SK-N-SH (cell line): ENCODE measurements around the gene MRPS35. TPM values are rescaled to one million over a fixed set of nuclear protein-coding genes. Genes with fewer than 3 reads are reported as not detected.
A peak's percentile ranks its signal among the peaks of the same experiment; 100 is the strongest.

ENCODE experiments used
- CTCF ChIA-PET: fragments of 300-600, 350-600 bp; formaldehyde crosslinking; extraction: SDS; loops from one replicate; lab custom pipeline; 2021; lab: Yijun Ruan, JAX
- POLR2A ChIA-PET: fragments of 350-600 bp; sonication (Branson Sonifier 250); formaldehyde crosslinking; extraction: SDS; loops from one replicate; lab custom pipeline; 2020; ENCODE audit warnings: antibody characterized with exemption, inconsistent platforms; lab: Yijun Ruan, JAX
- DNase-seq: peaks from one replicate; pipeline ENCODE4 v3.0.0; 2012
- H2AFZ ChIP-seq: fragments of 200-600 bp; sonication (generic); 2 replicates; pipeline ENCODE4 v1.8.1; 2016; ENCODE audit warnings: antibody characterized with exemption, mild to moderate bottlenecking, low read depth
- H3F3A ChIP-seq: fragments of 200-600 bp; sonication (generic); replicated peaks from 2 replicates; pipeline ENCODE3; 2016; ENCODE audit warnings: antibody characterized with exemption, mild to moderate bottlenecking; ENCODE audit not compliant: insufficient read depth
- H3K27ac ChIP-seq, 2 experiments: fragments of 200-500 bp in 1 of 2; fragments of 200-600 bp in 1 of 2; sonication (Bioruptor generic) in 1 of 2; sonication (generic), shearing (Covaris generic) in 1 of 2; 2 replicates each; pipeline versions ENCODE4 v1.5.1 to v1.6.1; 2014 to 2016; ENCODE audit warnings: low read depth in 2 of 2, inconsistent platforms in 1 of 2, low read length in 1 of 2, mild to moderate bottlenecking in 1 of 2, mixed read lengths in 1 of 2
- H3K27me3 ChIP-seq: fragments of 200-600 bp; sonication (generic), shearing (Covaris generic); 2 replicates; pipeline ENCODE4 v1.6.1; 2016; ENCODE audit warnings: mixed run types; ENCODE audit not compliant: insufficient read depth
- H3K36me3 ChIP-seq, 2 experiments: fragments of 200-500 bp in 1 of 2; fragments of 200-600 bp in 1 of 2; sonication (Bioruptor generic) in 1 of 2; sonication (generic) in 1 of 2; replicated peaks in 1 of 2; 2 replicates each; pipeline versions ENCODE3 to v1.5.1; 2014 to 2016; ENCODE audit warnings: low read length in 1 of 2, mild to moderate bottlenecking in 1 of 2; ENCODE audit not compliant: insufficient read depth in 2 of 2, control insufficient read depth in 1 of 2
- H3K4me1 ChIP-seq, 2 experiments: fragments of 200-500 bp in 1 of 2; fragments of 200-600 bp in 1 of 2; sonication (Bioruptor generic) in 1 of 2; sonication (generic), shearing (Covaris generic) in 1 of 2; 2 replicates each; pipeline versions ENCODE4 v1.5.1 to v1.6.1; 2014 to 2016; ENCODE audit warnings: low read depth in 1 of 2, low read length in 1 of 2, mixed run types in 1 of 2; ENCODE audit not compliant: insufficient read depth in 2 of 2, control insufficient read depth in 1 of 2
- H3K4me2 ChIP-seq: fragments of 200-600 bp; sonication (generic), shearing (Covaris generic); 2 replicates; pipeline ENCODE4 v1.6.1; 2017; ENCODE audit warnings: mixed run types
- H3K4me3 ChIP-seq, 2 experiments: fragments of 200-500 bp in 1 of 2; fragments of 200-600 bp in 1 of 2; sonication (Bioruptor generic) in 1 of 2; sonication (generic), shearing (Covaris generic) in 1 of 2; 2 replicates each; pipeline versions ENCODE4 v1.5.1 to v1.8.1; 2014 to 2016; ENCODE audit warnings: low read depth in 2 of 2, inconsistent platforms in 1 of 2, low read length in 1 of 2, mild to moderate bottlenecking in 1 of 2, mixed read lengths in 1 of 2, moderate library complexity in 1 of 2
- H3K79me2 ChIP-seq: fragments of 200-600 bp; sonication (generic); 2 replicates; pipeline ENCODE4 v1.8.1; 2017; ENCODE audit warnings: mild to moderate bottlenecking; ENCODE audit not compliant: insufficient read depth
- H3K9ac ChIP-seq: fragments of 200-600 bp; sonication (generic); 2 replicates; pipeline ENCODE4 v1.6.1; 2017; ENCODE audit warnings: mixed run types
- H3K9me2 ChIP-seq: fragments of 200-600 bp; sonication (generic); 2 replicates; pipeline ENCODE4 v1.6.1; 2017; ENCODE audit warnings: mixed run types
- H3K9me3 ChIP-seq: fragments of 200-600 bp; sonication (generic); 2 replicates; pipeline ENCODE4 v1.6.1; 2017; ENCODE audit warnings: mixed run types, mild to moderate bottlenecking, moderate library complexity
- H4K20me1 ChIP-seq: fragments of 200-600 bp; sonication (generic); 2 replicates; pipeline ENCODE4 v1.6.1; 2017; ENCODE audit warnings: mild to moderate bottlenecking, mixed run types; ENCODE audit not compliant: insufficient read depth
- CHD2 ChIP-seq: fragments of 150-350 bp; IDR thresholded peaks from 2 replicates; pipeline ENCODE4 v1.6.1; 2018; ENCODE audit warnings: low read length; ENCODE audit not compliant: partially characterized antibody
- EP300 ChIP-seq, 2 experiments: IDR thresholded peaks; 2 replicates each; pipeline versions ENCODE4 v1.4.0 to v1.6.1; 2012; ENCODE audit warnings: borderline replicate concordance in 1 of 2, low read depth in 1 of 2, low read length in 1 of 2
- FOSL2 ChIP-seq: IDR thresholded peaks from 2 replicates; pipeline ENCODE4 v1.4.0; 2012; ENCODE audit warnings: low read depth, mild to moderate bottlenecking, moderate library complexity, borderline replicate concordance
- FOXJ3 ChIP-seq: sonication (generic); formaldehyde crosslinking; IDR thresholded peaks from 2 replicates; pipeline ENCODE4 v1.5.1; 2020; ENCODE audit warnings: mild to moderate bottlenecking, missing genetic modification reagents
- FOXM1 ChIP-seq: IDR thresholded peaks from 2 replicates; pipeline ENCODE4 v1.4.0; 2012; ENCODE audit warnings: low read depth, mild to moderate bottlenecking
- GABPA ChIP-seq: IDR thresholded peaks from 2 replicates; pipeline ENCODE4 v1.4.0; 2012; ENCODE audit warnings: low read depth, mild to moderate bottlenecking
- IRF3 ChIP-seq: fragments of 150-350 bp; IDR thresholded peaks from 2 replicates; pipeline ENCODE4 v1.6.1; 2016; ENCODE audit warnings: mild to moderate bottlenecking, low read depth, low read length
- RFX5 ChIP-seq: IDR thresholded peaks from 2 replicates; pipeline ENCODE4 v1.6.1; 2012; ENCODE audit warnings: mild to moderate bottlenecking, improper control_type of control experiment, low read length
- SMC3 ChIP-seq: IDR thresholded peaks from 2 replicates; pipeline ENCODE4 v1.6.1; 2012; ENCODE audit warnings: low read depth, low read length, improper control_type of control experiment
- TCF12 ChIP-seq: IDR thresholded peaks from 2 replicates; pipeline ENCODE4 v1.4.0; 2012
- USF1 ChIP-seq: IDR thresholded peaks from 2 replicates; pipeline ENCODE4 v1.4.0; 2012; ENCODE audit warnings: low read depth, borderline replicate concordance
- ZBTB33 ChIP-seq: IDR thresholded peaks from 2 replicates; pipeline ENCODE4 v1.4.0; 2012; ENCODE audit warnings: low read depth, borderline replicate concordance
- WGBS: methylation state at CpG from one replicate; pipeline ENCODE4 v1.1.6; 2017; ENCODE audit warnings: low lambda C conversion rate; 5-methylcytosine and 5-hydroxymethylcytosine counted together
- polyA plus RNA-seq, 3 experiments: library from polyadenylated mRNA; depleted of rRNA; stranded (reverse); fragments of >200 nt; gene quantifications; 2 replicates each; pipeline ENCODE4 v1.2.3, GENCODE V29; 2012
- TF ChIP-seq, protein P1 (sequence below): IDR thresholded peaks from 2 replicates; pipeline ENCODE4; 2012
- TF ChIP-seq, protein P2 (sequence below): IDR thresholded peaks from 2 replicates; pipeline ENCODE4 v1.4.0; 2012; ENCODE audit warnings: low read depth

MRPS35 gene
- polyA plus RNA-seq, 1 of the 3 experiments (the other 2 are of a cell fraction) = 32.4 TPM

- TF ChIP-seq, protein P1, sequence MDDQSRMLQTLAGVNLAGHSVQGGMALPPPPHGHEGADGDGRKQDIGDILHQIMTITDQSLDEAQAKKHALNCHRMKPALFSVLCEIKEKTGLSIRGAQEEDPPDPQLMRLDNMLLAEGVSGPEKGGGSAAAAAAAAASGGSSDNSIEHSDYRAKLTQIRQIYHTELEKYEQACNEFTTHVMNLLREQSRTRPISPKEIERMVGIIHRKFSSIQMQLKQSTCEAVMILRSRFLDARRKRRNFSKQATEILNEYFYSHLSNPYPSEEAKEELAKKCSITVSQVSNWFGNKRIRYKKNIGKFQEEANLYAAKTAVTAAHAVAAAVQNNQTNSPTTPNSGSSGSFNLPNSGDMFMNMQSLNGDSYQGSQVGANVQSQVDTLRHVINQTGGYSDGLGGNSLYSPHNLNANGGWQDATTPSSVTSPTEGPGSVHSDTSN = no peak
- TF ChIP-seq FOXM1 = no peak
- TF ChIP-seq USF1 = no peak
- TF ChIP-seq EP300 (IDR thresholded peaks at IDR 0.05; ENCODE audit: borderline replicate concordance in 1 of 2, low read depth in 1 of 2, low read length in 1 of 2) = no peak
- TF ChIP-seq, all 33 proteins: peak for 0
Observed at GRCh38 chr12:27709932-27710591, 570 bp upstream of the MRPS35 start (continued).

DNA sequence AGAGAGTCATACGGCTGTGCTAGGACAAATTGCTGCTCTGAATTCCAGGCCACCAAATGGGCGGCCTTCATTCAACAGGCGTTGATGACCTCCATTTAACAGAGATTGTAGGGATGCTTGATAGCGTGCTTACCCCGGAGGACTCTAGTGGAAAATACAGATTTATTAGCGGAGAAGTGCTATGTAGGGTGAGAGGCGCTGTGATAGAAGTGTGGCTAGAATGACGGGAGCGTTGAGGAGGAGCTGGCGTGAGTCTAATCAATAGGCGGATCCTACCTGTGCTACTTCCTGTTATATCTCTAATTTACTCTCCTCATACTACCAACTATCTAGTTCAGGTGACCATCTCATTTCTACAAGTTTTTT lies 668 bp downstream of the MRPS35 start:
- Histone ChIP-seq H3K9me3 (no peaks in the 10 kb centered on the region), H3K36me3 (peaks cover 7 to 17% of the 10 kb centered on the region in 2 experiments), H3K4me2 (peak overlapping the region; percentile 93), H3F3A (peaks cover 4% of the 10 kb centered on the region), H2AFZ (peak overlapping the region; percentile 93; the same call in 1 of the 2 replicates), H4K20me1 (peaks cover 5% of the 10 kb centered on the region), H3K79me2 (peaks cover 51% of the 10 kb centered on the region), H3K4me3 (peak overlapping the region; percentile 91 to 98), H3K4me1 (peaks cover 4 to 7% of the 10 kb centered on the region in 2 experiments; a peak in 3 of 4 replicates), H3K27me3 (no peaks in the 10 kb centered on the region), H3K9ac (peak overlapping the region; percentile 90), H3K27ac (peak overlapping the region; percentile 89), H3K9me2 (no peaks in the 10 kb centered on the region)
- DNase-seq = no peak
- ChIA-PET CTCF (no interaction called here), POLR2A (no interaction called here)
- 2% methylated on average over 11 of the region's 11 CpGs for WGBS
- TF ChIP-seq FOXJ3 (CRISPR knock-in tag) = no peak
- no peak for TF ChIP-seq CHD2
- no peak for TF ChIP-seq RFX5
- TF ChIP-seq USF1 = no peak
- no peak for TF ChIP-seq IRF3
- TF ChIP-seq, protein P2, sequence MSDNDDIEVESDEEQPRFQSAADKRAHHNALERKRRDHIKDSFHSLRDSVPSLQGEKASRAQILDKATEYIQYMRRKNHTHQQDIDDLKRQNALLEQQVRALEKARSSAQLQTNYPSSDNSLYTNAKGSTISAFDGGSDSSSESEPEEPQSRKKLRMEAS = no peak

GRCh38 chr12:27711967-27712366 lies 1.3 kb downstream of the MRPS35 start:
- no peak for DNase-seq
- peak overlapping the region; percentile 90 for H3K9ac ChIP-seq
- ChIA-PET POLR2A (no interaction called here), CTCF (interaction anchor here (0.8 kb wide), 1 partner anchor 48 kb away, joined by 3 read pairs; no protein-coding TSS in a partner anchor)
- H3K27ac ChIP-seq = no peak overlapping the region
- H3K9me3 ChIP-seq = no peaks in the 10 kb centered on the region
- no peak overlapping the region for H2AFZ ChIP-seq
- H3K79me2 ChIP-seq = peaks cover 51% of the 10 kb centered on the region
- H3K27me3 ChIP-seq = no peaks in the 10 kb centered on the region
- peak overlapping the region; percentile 93 for H3K4me2 ChIP-seq
- 93% methylated on average over 2 of the region's 2 CpGs for WGBS
- TF ChIP-seq SMC3 (no peak), FOSL2 (no peak), USF1 (no peak), ZBTB33 (no peak), TCF12 (no peak), GABPA (no peak)
- TF ChIP-seq, protein P2 = no peak
- peaks cover 5% of the 10 kb centered on the region for H4K20me1 ChIP-seq
- peaks cover 4 to 7% of the 10 kb centered on the region in 2 experiments; a peak in 3 of 4 replicates for H3K4me1 ChIP-seq
- H3K4me3 ChIP-seq = peak overlapping the region; percentile 91 to 98; a peak in 3 of 4 replicates
- peaks cover 12 to 17% of the 10 kb centered on the region in 2 experiments for H3K36me3 ChIP-seq
- no peaks in the 10 kb centered on the region for H3K9me2 ChIP-seq
- peaks cover 4% of the 10 kb centered on the region for H3F3A ChIP-seq
